ENCODE results near the gene JSRP1. TPM values are rescaled to one million over a fixed set of nuclear protein-coding genes. Genes with fewer than 3 reads are reported as not detected.

JSRP1 gene
- total RNA-seq, 2 experiments from 2014 or later = 0.56 to 0.58 TPM

DNA sequence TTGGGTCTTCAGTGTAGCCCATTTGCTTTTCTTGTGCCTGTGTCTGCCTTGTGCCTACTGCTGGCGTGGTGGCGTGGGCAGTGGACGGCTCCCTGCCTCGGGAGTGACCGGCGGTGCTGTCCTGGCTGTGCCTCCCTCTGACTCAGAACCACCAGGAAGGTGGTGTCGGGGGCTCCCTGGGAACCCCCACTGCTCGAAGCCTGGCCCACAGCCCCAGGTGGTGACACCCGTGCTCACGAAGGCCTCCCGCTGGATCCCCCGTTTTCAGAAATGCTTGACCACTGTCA lies 12.1 kb downstream of the JSRP1 start:
- Histone ChIP-seq H3K4me3 (ENCODE audit: low read length) (no peak overlapping the region), H3K4me1 (ENCODE audit: insufficient read depth, low read length) (peaks cover 47% of the 10 kb centered on the region), H3K27me3 (ENCODE audit: control insufficient read depth in 1 of 2, insufficient read depth in 2 of 2, low read length in 2 of 2) (no peaks in the 10 kb centered on the region), H3K27ac (ENCODE audit: low read depth in 1 of 2, low read length in 2 of 2) (no peak overlapping the region), H3K9me3 (ENCODE audit: control insufficient read depth in 1 of 2, insufficient read depth in 1 of 2, low read length in 2 of 2) (no peaks in the 10 kb centered on the region), H3K36me3 (ENCODE audit: insufficient read depth, low read length) (peaks cover 82% of the 10 kb centered on the region)
- no peaks in the 10 kb centered on the region for H3K9me3 Mint-ChIP-seq
- ChIA-PET POLR2A (no interaction called here), CTCF (no interaction called here)
- H3K4me3 Mint-ChIP-seq = no peak overlapping the region
- no peak for ATAC-seq (ENCODE audit: poor library complexity)
- H3K27me3 Mint-ChIP-seq = no peaks in the 10 kb centered on the region
- intact Hi-C loops (cut with DNase I, micrococcal nuclease) = no loop called here
- H3K27ac Mint-ChIP-seq = no peak overlapping the region
- peaks cover 62% of the 10 kb centered on the region for H3K36me3 Mint-ChIP-seq (ENCODE audit: low read depth)
- no peak for DNase-seq
- TF ChIP-seq, protein P1, sequence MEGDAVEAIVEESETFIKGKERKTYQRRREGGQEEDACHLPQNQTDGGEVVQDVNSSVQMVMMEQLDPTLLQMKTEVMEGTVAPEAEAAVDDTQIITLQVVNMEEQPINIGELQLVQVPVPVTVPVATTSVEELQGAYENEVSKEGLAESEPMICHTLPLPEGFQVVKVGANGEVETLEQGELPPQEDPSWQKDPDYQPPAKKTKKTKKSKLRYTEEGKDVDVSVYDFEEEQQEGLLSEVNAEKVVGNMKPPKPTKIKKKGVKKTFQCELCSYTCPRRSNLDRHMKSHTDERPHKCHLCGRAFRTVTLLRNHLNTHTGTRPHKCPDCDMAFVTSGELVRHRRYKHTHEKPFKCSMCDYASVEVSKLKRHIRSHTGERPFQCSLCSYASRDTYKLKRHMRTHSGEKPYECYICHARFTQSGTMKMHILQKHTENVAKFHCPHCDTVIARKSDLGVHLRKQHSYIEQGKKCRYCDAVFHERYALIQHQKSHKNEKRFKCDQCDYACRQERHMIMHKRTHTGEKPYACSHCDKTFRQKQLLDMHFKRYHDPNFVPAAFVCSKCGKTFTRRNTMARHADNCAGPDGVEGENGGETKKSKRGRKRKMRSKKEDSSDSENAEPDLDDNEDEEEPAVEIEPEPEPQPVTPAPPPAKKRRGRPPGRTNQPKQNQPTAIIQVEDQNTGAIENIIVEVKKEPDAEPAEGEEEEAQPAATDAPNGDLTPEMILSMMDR (IDR thresholded peaks at IDR 0.05) = no peak
- peaks cover 37% of the 10 kb centered on the region for H3K4me1 Mint-ChIP-seq (ENCODE audit: low read depth)

DNA sequence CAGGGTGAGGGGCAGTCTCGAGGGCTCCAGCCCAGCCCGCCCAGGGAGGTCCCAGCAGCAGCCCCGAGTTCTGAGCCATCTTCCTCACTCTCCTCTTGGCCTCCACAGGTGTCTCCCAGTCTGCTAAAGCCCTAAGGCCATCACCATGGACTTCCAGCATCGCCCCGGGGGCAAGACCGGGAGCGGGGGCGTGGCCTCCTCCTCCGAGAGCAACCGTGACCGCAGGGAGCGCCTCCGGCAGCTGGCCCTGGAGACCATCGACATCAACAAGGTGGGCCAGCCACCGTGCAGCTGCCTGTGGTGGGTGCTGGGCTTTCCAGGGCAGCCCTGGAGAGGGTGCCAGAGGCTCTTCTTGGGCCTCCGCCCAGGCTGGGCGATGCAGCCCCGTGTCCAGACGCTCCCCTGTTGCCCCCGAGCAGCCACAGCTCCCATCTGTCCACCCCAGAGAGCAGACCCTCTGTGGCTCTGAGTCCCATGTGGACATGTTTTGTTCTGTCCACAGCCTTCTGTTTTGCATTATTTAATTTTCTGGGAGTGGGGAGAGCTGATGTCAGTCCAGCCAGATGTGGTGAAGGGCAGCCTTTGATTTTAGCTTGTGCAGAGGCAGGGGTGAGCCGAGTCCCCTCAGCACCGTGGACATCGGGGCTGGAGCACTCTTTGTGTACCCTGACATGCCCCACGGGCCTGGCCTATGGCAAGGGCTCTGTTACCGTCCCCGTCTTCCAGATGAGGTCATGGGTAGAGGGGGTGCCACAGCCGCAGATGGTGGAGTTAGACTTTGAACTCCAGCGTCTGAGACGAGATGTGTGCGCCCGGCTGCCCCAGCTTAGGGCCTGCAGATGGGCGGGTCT lies 12.7 kb downstream of the JSRP1 start:
- H3K9me3 ChIP-seq (ENCODE audit: control insufficient read depth in 1 of 2, insufficient read depth in 1 of 2, low read length in 2 of 2) = no peaks in the 10 kb centered on the region
- peaks cover 60% of the 10 kb centered on the region for H3K36me3 Mint-ChIP-seq (ENCODE audit: low read depth)
- H3K27me3 ChIP-seq (ENCODE audit: control insufficient read depth in 1 of 2, insufficient read depth in 2 of 2, low read length in 2 of 2) = no peaks in the 10 kb centered on the region
- H3K4me1 ChIP-seq (ENCODE audit: insufficient read depth, low read length) = peaks cover 53% of the 10 kb centered on the region
- ATAC-seq (ENCODE audit: poor library complexity) (no peak), DNase-seq (no peak)
- H3K4me1 Mint-ChIP-seq (ENCODE audit: low read depth) = peaks cover 43% of the 10 kb centered on the region
- ChIA-PET POLR2A (no interaction called here), CTCF (no interaction called here)
- intact Hi-C loops (cut with DNase I, micrococcal nuclease) = no loop called here
- H3K36me3 ChIP-seq (ENCODE audit: insufficient read depth, low read length) = peaks cover 77% of the 10 kb centered on the region
- H3K4me3 Mint-ChIP-seq = no peak overlapping the region
- no peak overlapping the region for H3K27ac ChIP-seq (ENCODE audit: low read depth in 1 of 2, low read length in 2 of 2)
- no peak overlapping the region for H3K4me3 ChIP-seq (ENCODE audit: low read length)
- H3K9me3 Mint-ChIP-seq = no peaks in the 10 kb centered on the region
- TF ChIP-seq, protein P1 (IDR thresholded peaks at IDR 0.05) = no peak
- peak overlapping the region; percentile 99 for H3K27ac Mint-ChIP-seq
- H3K27me3 Mint-ChIP-seq = no peaks in the 10 kb centered on the region

DNA sequence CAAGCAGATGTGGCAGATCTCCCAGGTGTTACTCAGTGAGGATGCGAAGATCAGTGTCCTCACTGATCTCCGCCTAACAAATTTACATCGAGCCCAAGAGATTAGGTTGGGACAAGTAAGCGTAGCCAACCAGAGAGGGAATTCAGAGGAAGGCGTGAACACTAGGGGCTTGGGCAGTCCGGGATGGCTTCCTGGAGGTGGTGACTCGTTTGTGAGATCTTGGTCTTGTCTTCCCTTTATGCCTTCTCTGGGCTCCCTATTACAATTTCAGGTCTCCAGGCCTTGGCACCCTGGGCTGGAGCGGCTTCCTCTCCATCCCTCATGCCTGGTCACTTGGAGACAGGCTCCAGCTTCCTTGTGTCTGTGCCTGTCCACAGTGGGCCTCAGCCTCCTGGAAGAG lies 13.4 kb downstream of the JSRP1 start:
- Histone ChIP-seq H3K9me3 (ENCODE audit: control insufficient read depth in 1 of 2, insufficient read depth in 1 of 2, low read length in 2 of 2) (no peaks in the 10 kb centered on the region), H3K4me1 (ENCODE audit: insufficient read depth, low read length) (peaks cover 59% of the 10 kb centered on the region), H3K4me3 (ENCODE audit: low read length) (no peak overlapping the region), H3K27ac (ENCODE audit: low read depth in 1 of 2, low read length in 2 of 2) (no peak overlapping the region), H3K36me3 (ENCODE audit: insufficient read depth, low read length) (peaks cover 72% of the 10 kb centered on the region), H3K27me3 (ENCODE audit: control insufficient read depth in 1 of 2, insufficient read depth in 2 of 2, low read length in 2 of 2) (no peaks in the 10 kb centered on the region)
- ChIA-PET CTCF (no interaction called here), POLR2A (no interaction called here)
- Mint-ChIP-seq H3K27me3 (no peaks in the 10 kb centered on the region), H3K9me3 (no peaks in the 10 kb centered on the region), H3K27ac (peak overlapping the region; percentile 99), H3K4me3 (peak overlapping the region; percentile 48), H3K36me3 (ENCODE audit: low read depth) (peaks cover 63% of the 10 kb centered on the region), H3K4me1 (ENCODE audit: low read depth) (peaks cover 50% of the 10 kb centered on the region)
- TF ChIP-seq, protein P1 (IDR thresholded peaks at IDR 0.05) = no peak
- ATAC-seq (ENCODE audit: poor library complexity) (no peak), DNase-seq (no peak)
- intact Hi-C loops (cut with DNase I, micrococcal nuclease) = no loop called here

All from CD4-positive, alpha-beta T cell (primary cell).